Upper lobe of right lung (tissue), 1 donor: ENCODE results near the gene FANCC. TPM values are rescaled to one million over a fixed set of nuclear protein-coding genes. Genes with fewer than 3 reads are reported as not detected.

ENCODE experiments used
- ATAC-seq: fragments of 200-7000 bp; cut with Tn5 transposase; one replicate; pipeline ENCODE4 v1.9.1; 2020; ENCODE audit warnings: mild to moderate bottlenecking, moderate library complexity
- DNase-seq: peaks from one replicate; pipeline ENCODE4 v3.0.0-alpha.2; 2020
- H3K27ac ChIP-seq: fragments of 200-600 bp; one replicate; pipeline ENCODE4 v1.8.0; 2022
- H3K27me3 ChIP-seq: fragments of 200-600 bp; one replicate; pipeline ENCODE4 v1.8.0; 2022; ENCODE audit warnings: mild to moderate bottlenecking
- H3K36me3 ChIP-seq: fragments of 200-600 bp; one replicate; pipeline ENCODE4 v1.8.0; 2022
- H3K4me1 ChIP-seq: fragments of 200-600 bp; one replicate; pipeline ENCODE4 v1.8.0; 2022
- H3K4me3 ChIP-seq: fragments of 200-600 bp; one replicate; pipeline ENCODE4 v1.8.0; 2022; ENCODE audit warnings: mild to moderate bottlenecking
- H3K9me3 ChIP-seq: fragments of 200-600 bp; one replicate; pipeline ENCODE4 v1.8.0; 2022
- CTCF ChIP-seq: fragments of 200-600 bp; IDR thresholded peaks from one replicate; pipeline ENCODE4 v1.8.0; 2022; ENCODE audit warnings: antibody characterized with exemption
- intact Hi-C: fragments of 100-400 bp; cut with DNase I; formaldehyde crosslinking; loops from one replicate; pipeline ENCODE4 v1.11.0; 2022
- total RNA-seq: library from RNA; stranded (reverse); fragmentation: NEBNext Ultra II Directional; extraction: Animal tissue kit (Norgen Biotek cat#: 25700); gene quantifications from one replicate; pipeline ENCODE4 v1.2.1, GENCODE V29; 2021
- donor health status: DM: no; HTN: yes; CAD: no; lungs with severe emphysema.

FANCC gene
- total RNA-seq, 1 donor from 2014 or later = 13.5 TPM

GRCh38 chr9:95107001-95107749 lies 210.3 kb downstream of the FANCC start:
- H3K4me1 ChIP-seq = no peaks in the 10 kb centered on the region
- H3K9me3 ChIP-seq = no peaks in the 10 kb centered on the region
- no peaks in the 10 kb centered on the region for H3K27me3 ChIP-seq
- H3K4me3 ChIP-seq = no peak overlapping the region
- H3K27ac ChIP-seq = no peak overlapping the region
- H3K36me3 ChIP-seq = peaks cover 49% of the 10 kb centered on the region
- no peak for TF ChIP-seq CTCF
- no peak for ATAC-seq
- intact Hi-C loops = no loop called here
- peak; percentile 55 for DNase-seq

GRCh38 chr9:95105519-95106287 lies 211.8 kb downstream of the FANCC start:
- peak; percentile 35 for DNase-seq
- H3K36me3 ChIP-seq = peaks cover 38% of the 10 kb centered on the region

GRCh38 chr9:95104980-95105379 lies 212.5 kb downstream of the FANCC start:
- Histone ChIP-seq H3K9me3 (no peaks in the 10 kb centered on the region), H3K4me3 (no peak overlapping the region), H3K27me3 (no peaks in the 10 kb centered on the region), H3K36me3 (peaks cover 35% of the 10 kb centered on the region), H3K4me1 (no peaks in the 10 kb centered on the region), H3K27ac (no peak overlapping the region)
- no peak for TF ChIP-seq CTCF
- no peak for DNase-seq
- intact Hi-C loops = no loop called here
- ATAC-seq = no peak

More at GRCh38 chr9:95105519-95106287, 211.8 kb downstream of the FANCC start:
- H3K4me1 ChIP-seq = no peaks in the 10 kb centered on the region
- no peak overlapping the region for H3K27ac ChIP-seq
- no peak overlapping the region for H3K4me3 ChIP-seq
- no peak for TF ChIP-seq CTCF
- H3K27me3 ChIP-seq = no peaks in the 10 kb centered on the region
- H3K9me3 ChIP-seq = no peaks in the 10 kb centered on the region
- intact Hi-C loops = no loop called here
- no peak for ATAC-seq

GRCh38 chr9:95104581-95104960 lies 212.9 kb downstream of the FANCC start:
- ATAC-seq = no peak
- Histone ChIP-seq H3K9me3 (no peaks in the 10 kb centered on the region), H3K4me3 (no peak overlapping the region), H3K36me3 (peaks cover 31% of the 10 kb centered on the region), H3K4me1 (no peaks in the 10 kb centered on the region), H3K27ac (no peak overlapping the region), H3K27me3 (no peaks in the 10 kb centered on the region)
- no peak for TF ChIP-seq CTCF
- intact Hi-C loops = no loop called here
- DNase-seq = no peak

GRCh38 chr9:95103871-95104580 lies 213.5 kb downstream of the FANCC start:
- ATAC-seq (no peak), DNase-seq (peak; percentile 54)
- Histone ChIP-seq H3K9me3 (no peaks in the 10 kb centered on the region), H3K36me3 (peaks cover 26% of the 10 kb centered on the region), H3K27me3 (no peaks in the 10 kb centered on the region), H3K4me3 (no peak overlapping the region), H3K4me1 (no peaks in the 10 kb centered on the region), H3K27ac (no peak overlapping the region)
- intact Hi-C loops = no loop called here
- TF ChIP-seq CTCF = no peak
